Colonic mucosa (tissue), 4 donors: ENCODE measurements around the gene NUDT12. TPM values are rescaled to one million over a fixed set of nuclear protein-coding genes. Genes with fewer than 3 reads are reported as not detected.

ENCODE experiments used
- DNase-seq: peaks from one replicate; pipeline ENCODE4 v3.0.0-alpha.2; 2020
- H3K27ac ChIP-seq: fragments of 200-600 bp; one replicate; pipeline ENCODE4 v1.8.0; 2021
- H3K27me3 ChIP-seq: fragments of 200-600 bp; one replicate; pipeline ENCODE4 v1.8.0; 2021
- H3K36me3 ChIP-seq: fragments of 200-600 bp; one replicate; pipeline ENCODE4 v1.8.0; 2021
- H3K4me1 ChIP-seq: fragments of 200-600 bp; one replicate; pipeline ENCODE4 v1.8.0; 2021; ENCODE audit warnings: mild to moderate bottlenecking
- H3K4me3 ChIP-seq: fragments of 200-600 bp; one replicate; pipeline ENCODE4 v1.8.0; 2021
- H3K9ac ChIP-seq, 2 donors: one replicate each; pipeline ENCODE4 v1.7.0; 2013; ENCODE audit warnings: control low read depth in 2 of 2, low read depth in 2 of 2, low read length in 2 of 2
- H3K9me3 ChIP-seq: fragments of 200-600 bp; one replicate; pipeline ENCODE4 v1.8.0; 2021
- CTCF ChIP-seq: fragments of 200-600 bp; IDR thresholded peaks from one replicate; pipeline ENCODE4 v1.8.0; 2022; ENCODE audit warnings: antibody characterized with exemption, mild to moderate bottlenecking
- intact Hi-C: fragments of 100-400 bp; cut with DNase I; formaldehyde crosslinking; loops from one replicate; pipeline ENCODE4 v1.14.1; 2022
- total RNA-seq, 2 donors: library from RNA; stranded (reverse); fragmentation: NEBNext Ultra II Directional in 1 of 2; extraction: Animal tissue kit (Norgen Biotek cat#: 25700) in 1 of 2; gene quantifications; one replicate each; pipeline ENCODE4 v1.2.1, GENCODE V29; 2021
- donor health status: healthy.
- donor health status: DM: no; HTN: no; CAD: no.
- donor health status: DM: no; HTN: no; CAD: no.

The NUDT12 gene
- total RNA-seq, 2 donors from 2014 or later: 24.8 to 28.6 TPM

GRCh38 chr5:103526164-103526915 lies 36.2 kb downstream of the NUDT12 start:
- intact Hi-C loops: no loop called here
- no peak overlapping the region for H3K27ac ChIP-seq
- H3K36me3 ChIP-seq: no peaks in the 10 kb centered on the region
- peaks cover 4% of the 10 kb centered on the region for H3K4me1 ChIP-seq
- no peaks in the 10 kb centered on the region for H3K27me3 ChIP-seq
- H3K9ac ChIP-seq: no peak overlapping the region
- H3K9me3 ChIP-seq: no peaks in the 10 kb centered on the region
- no peak for DNase-seq
- no peak overlapping the region for H3K4me3 ChIP-seq
- TF ChIP-seq CTCF: no peak

GRCh38 chr5:103525361-103525760 lies 37.2 kb downstream of the NUDT12 start:
- Histone ChIP-seq H3K27me3 (no peaks in the 10 kb centered on the region), H3K27ac (no peak overlapping the region), H3K36me3 (no peaks in the 10 kb centered on the region), H3K9me3 (no peaks in the 10 kb centered on the region), H3K4me1 (peaks cover 4% of the 10 kb centered on the region), H3K4me3 (no peak overlapping the region), H3K9ac (no peak overlapping the region)
- no peak for TF ChIP-seq CTCF
- intact Hi-C loops: no loop called here
- no peak for DNase-seq

GRCh38 chr5:103523319-103523718 lies 39.3 kb downstream of the NUDT12 start:
- peak overlapping the region; percentile 72 for H3K27ac ChIP-seq
- H3K36me3 ChIP-seq: no peaks in the 10 kb centered on the region
- no peak for TF ChIP-seq CTCF
- H3K9ac ChIP-seq: peak overlapping the region in 1 of 2 donors; percentile 60
- intact Hi-C loops: no loop called here
- H3K4me3 ChIP-seq: no peak overlapping the region
- peaks cover 4% of the 10 kb centered on the region for H3K4me1 ChIP-seq
- no peaks in the 10 kb centered on the region for H3K27me3 ChIP-seq
- peak; percentile 87 for DNase-seq
- no peaks in the 10 kb centered on the region for H3K9me3 ChIP-seq

GRCh38 chr5:103522586-103522985 lies 40.0 kb downstream of the NUDT12 start:
- H3K4me3 ChIP-seq: no peak overlapping the region
- H3K36me3 ChIP-seq: no peaks in the 10 kb centered on the region
- H3K4me1 ChIP-seq: peaks cover 4% of the 10 kb centered on the region
- DNase-seq: no peak
- intact Hi-C loops: no loop called here
- H3K9ac ChIP-seq: peak overlapping the region in 1 of 2 donors; percentile 23
- no peaks in the 10 kb centered on the region for H3K27me3 ChIP-seq
- no peak for TF ChIP-seq CTCF
- no peaks in the 10 kb centered on the region for H3K9me3 ChIP-seq
- peak overlapping the region; percentile 72 for H3K27ac ChIP-seq

GRCh38 chr5:103519550-103519949 lies 43.0 kb downstream of the NUDT12 start:
- no peak for DNase-seq
- Histone ChIP-seq H3K9ac (no peak overlapping the region), H3K27me3 (no peaks in the 10 kb centered on the region), H3K9me3 (no peaks in the 10 kb centered on the region), H3K4me1 (peaks cover 4% of the 10 kb centered on the region), H3K4me3 (no peak overlapping the region), H3K27ac (no peak overlapping the region), H3K36me3 (no peaks in the 10 kb centered on the region)
- no peak for TF ChIP-seq CTCF
- intact Hi-C loops: no loop called here
